GM23338 (cell line): Measurements from ENCODE around the gene MOSPD2. TPM values are rescaled to one million over a fixed set of nuclear protein-coding genes. Genes with fewer than 3 reads are reported as not detected.

Source experiments
- ATAC-seq: fragments of 200-7000 bp; cut with Tn5 transposase; 3 replicates; pipeline ENCODE4 v1.9.1; 2020
- DNase-seq: peaks from one replicate; pipeline ENCODE4 v3.0.0-alpha.2; 2015; ENCODE audit warnings: low spot score
- H2AFZ ChIP-seq: fragments of 200-600 bp; sonication (generic); 2 replicates; pipeline ENCODE4 v1.8.0; 2016; ENCODE audit warnings: antibody characterized with exemption, mild to moderate bottlenecking, moderate library complexity
- H3F3A ChIP-seq: fragments of 200-600 bp; sonication (generic); replicated peaks from 2 replicates; pipeline ENCODE4 v1.8.0; 2017; ENCODE audit warnings: antibody characterized with exemption, mixed run types, low read depth
- H3K27ac ChIP-seq: fragments of 200-600 bp; sonication (generic); 2 replicates; pipeline ENCODE4 v1.6.1; 2016; ENCODE audit warnings: low read depth
- H3K27me3 ChIP-seq: fragments of 200-600 bp; sonication (generic); 2 replicates; pipeline ENCODE4 v1.8.0; 2016; ENCODE audit warnings: mild to moderate bottlenecking, mixed run types, moderate library complexity; ENCODE audit not compliant: insufficient read depth
- H3K36me3 ChIP-seq: fragments of 200-600 bp; sonication (generic); 2 replicates; pipeline ENCODE4 v1.8.0; 2016; ENCODE audit warnings: mild to moderate bottlenecking; ENCODE audit not compliant: insufficient read depth
- H3K4me1 ChIP-seq: fragments of 200-600 bp; sonication (generic); 2 replicates; pipeline ENCODE4 v1.8.0; 2016; ENCODE audit warnings: mild to moderate bottlenecking, moderate library complexity; ENCODE audit not compliant: insufficient read depth
- H3K4me2 ChIP-seq: fragments of 200-600 bp; sonication (generic); 2 replicates; pipeline ENCODE4 v1.7.1; 2017; ENCODE audit warnings: mixed run types
- H3K4me3 ChIP-seq: fragments of 200-600 bp; sonication (generic); 2 replicates; pipeline ENCODE4 v1.6.1; 2016; ENCODE audit warnings: mixed run types
- H3K79me2 ChIP-seq: fragments of 200-600 bp; sonication (generic); replicated peaks from 2 replicates; pipeline ENCODE4 v1.8.0; 2017; ENCODE audit warnings: mild to moderate bottlenecking; ENCODE audit not compliant: insufficient read depth
- H3K9me2 ChIP-seq: fragments of 200-600 bp; sonication (generic); 2 replicates; pipeline ENCODE4 v1.8.0; 2017; ENCODE audit not compliant: insufficient read depth
- H4K20me1 ChIP-seq: fragments of 200-600 bp; sonication (generic); replicated peaks from 2 replicates; pipeline ENCODE4 v1.8.0; 2017; ENCODE audit warnings: mild to moderate bottlenecking; ENCODE audit not compliant: insufficient read depth
- H3K27ac Mint-ChIP-seq: 2 replicates; pipeline ENCODE4 v1.8.0; 2020; ENCODE audit warnings: inconsistent platforms, mild to moderate bottlenecking, moderate library complexity, mixed read lengths
- H3K27me3 Mint-ChIP-seq: 3 replicates; pipeline ENCODE4 v1.8.0; 2022; ENCODE audit warnings: low read depth, mild to moderate bottlenecking, moderate library complexity, mixed read lengths, inconsistent platforms; ENCODE audit not compliant: insufficient read depth, poor library complexity
- H3K36me3 Mint-ChIP-seq: 3 replicates; pipeline ENCODE4 v1.8.0; 2021; ENCODE audit warnings: low read depth, mild to moderate bottlenecking, inconsistent platforms, moderate library complexity, mixed read lengths
- H3K4me1 Mint-ChIP-seq: 3 replicates; pipeline ENCODE4 v1.8.0; 2020; ENCODE audit warnings: mild to moderate bottlenecking, inconsistent platforms, mixed read lengths
- H3K4me3 Mint-ChIP-seq: 3 replicates; pipeline ENCODE4 v1.8.0; 2021; ENCODE audit warnings: moderate library complexity, mild to moderate bottlenecking, inconsistent platforms, mixed read lengths
- H3K9me3 Mint-ChIP-seq: 3 replicates; pipeline ENCODE4 v1.8.0; 2020; ENCODE audit warnings: moderate library complexity, mild to moderate bottlenecking, inconsistent platforms, mixed read lengths
- ETS1 ChIP-seq: IDR thresholded peaks from 2 replicates; pipeline ENCODE4 v1.6.1; 2016; ENCODE audit warnings: antibody characterized with exemption
- EZH2 ChIP-seq: fragments of 200-600 bp; sonication (generic); IDR thresholded peaks from one replicate; pipeline ENCODE4 v1.8.0; 2017; ENCODE audit warnings: antibody characterized with exemption, mild to moderate bottlenecking, low read depth; ENCODE audit not compliant: unreplicated experiment
- EZH2phosphoT487 ChIP-seq: fragments of 200-600 bp; sonication (generic); IDR thresholded peaks from one replicate; pipeline ENCODE4 v1.8.1; 2018; ENCODE audit warnings: antibody characterized with exemption; ENCODE audit not compliant: unreplicated experiment
- NANOG ChIP-seq: IDR thresholded peaks from 2 replicates; pipeline ENCODE4 v1.6.1; 2016; ENCODE audit warnings: antibody characterized with exemption, borderline replicate concordance
- POLR2AphosphoS5 ChIP-seq: IDR thresholded peaks from 2 replicates; pipeline ENCODE4 v1.6.1; 2016; ENCODE audit warnings: antibody characterized with exemption, low read depth
- STAT1 ChIP-seq: IDR thresholded peaks from one replicate; pipeline ENCODE4 v1.6.1; 2016; ENCODE audit warnings: antibody characterized with exemption; ENCODE audit not compliant: unreplicated experiment
- ZNF114 ChIP-seq: fragments of 250-450 bp; sonication (Bioruptor Pico); IDR thresholded peaks from 2 replicates; pipeline ENCODE4 v1.5.0; 2020; ENCODE audit warnings: mild to moderate bottlenecking, moderate library complexity
- ZNF331 ChIP-seq: fragments of 250-450 bp; sonication (Bioruptor Pico); IDR thresholded peaks from 2 replicates; pipeline ENCODE4 v1.5.0; 2020; ENCODE audit warnings: low read depth, mild to moderate bottlenecking, moderate library complexity
- polyA plus RNA-seq: library from polyadenylated mRNA; unstranded; fragments of >200 nt; fragmentation: Nextera tagmentation; extraction: Ambion mirVana; gene quantifications from 2 replicates; pipeline ENCODE4 v1.2.1, GENCODE V29; 2016
- total RNA-seq: library from RNA; depleted of rRNA; stranded (reverse); fragments of >200 nt; shearing (Covaris generic); gene quantifications from 2 replicates; pipeline ENCODE4 v1.2.3, GENCODE V29; 2014
- TF ChIP-seq, protein P1 (sequence below), 2 experiments: fragments of 200-600 bp in 1 of 2; sonication (generic) in 1 of 2; conservative IDR thresholded peaks; 2 replicates each; pipeline versions ENCODE4 v1.5.1 to v1.6.1; 2016 to 2017; ENCODE audit warnings: antibody characterized with exemption in 2 of 2, low read depth in 2 of 2, mild to moderate bottlenecking in 2 of 2, moderate library complexity in 1 of 2

Gene MOSPD2
- total and polyA plus RNA-seq, 2 experiments from 2014 or later, result 8.5 to 13.9 TPM

DNA sequence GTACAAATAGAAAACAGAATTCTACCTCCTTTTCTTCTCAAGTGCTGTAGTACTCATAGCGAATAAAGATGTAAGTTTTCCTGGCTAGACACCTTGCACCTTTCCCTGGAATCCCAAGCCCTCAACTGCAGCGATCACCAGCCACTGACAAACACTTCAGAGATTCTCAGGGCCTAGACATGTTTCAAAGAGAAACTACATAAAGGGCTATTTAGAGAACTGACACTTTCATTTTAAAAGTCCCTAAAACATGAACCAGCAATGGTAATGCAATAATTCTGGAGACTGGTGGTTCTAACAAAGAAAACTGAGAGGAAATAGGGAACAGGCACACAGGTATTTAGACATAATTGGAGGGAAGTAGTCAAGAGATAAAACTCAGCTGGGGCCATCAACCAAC is 36.1 kb upstream of the MOSPD2 start:
- Mint-ChIP-seq H3K36me3 (peaks cover 20% of the 10 kb centered on the region; the same call in 2 of the 3 replicates), H3K9me3 (no peaks in the 10 kb centered on the region)
- TF ChIP-seq ZNF331 (no peak), STAT1 (no peak), ETS1 (no peak), POLR2AphosphoS5 (no peak), EZH2phosphoT487 (no peak), NANOG (no peak), ZNF114 (CRISPR knock-in tag) (no peak), EZH2 (no peak)
- TF ChIP-seq, protein P1, sequence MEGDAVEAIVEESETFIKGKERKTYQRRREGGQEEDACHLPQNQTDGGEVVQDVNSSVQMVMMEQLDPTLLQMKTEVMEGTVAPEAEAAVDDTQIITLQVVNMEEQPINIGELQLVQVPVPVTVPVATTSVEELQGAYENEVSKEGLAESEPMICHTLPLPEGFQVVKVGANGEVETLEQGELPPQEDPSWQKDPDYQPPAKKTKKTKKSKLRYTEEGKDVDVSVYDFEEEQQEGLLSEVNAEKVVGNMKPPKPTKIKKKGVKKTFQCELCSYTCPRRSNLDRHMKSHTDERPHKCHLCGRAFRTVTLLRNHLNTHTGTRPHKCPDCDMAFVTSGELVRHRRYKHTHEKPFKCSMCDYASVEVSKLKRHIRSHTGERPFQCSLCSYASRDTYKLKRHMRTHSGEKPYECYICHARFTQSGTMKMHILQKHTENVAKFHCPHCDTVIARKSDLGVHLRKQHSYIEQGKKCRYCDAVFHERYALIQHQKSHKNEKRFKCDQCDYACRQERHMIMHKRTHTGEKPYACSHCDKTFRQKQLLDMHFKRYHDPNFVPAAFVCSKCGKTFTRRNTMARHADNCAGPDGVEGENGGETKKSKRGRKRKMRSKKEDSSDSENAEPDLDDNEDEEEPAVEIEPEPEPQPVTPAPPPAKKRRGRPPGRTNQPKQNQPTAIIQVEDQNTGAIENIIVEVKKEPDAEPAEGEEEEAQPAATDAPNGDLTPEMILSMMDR (conservative IDR thresholded peaks at IDR 0.05; ENCODE audit: low read depth in 2 of 2), result no peak

GRCh38 chrX:14843666-14844065 is 29.6 kb upstream of the MOSPD2 start:
- H3K4me3 ChIP-seq, result no peak overlapping the region
- peaks cover under 1% of the 10 kb centered on the region; the same call in 1 of the 3 replicates for H3K4me1 Mint-ChIP-seq
- H3F3A ChIP-seq, result no peaks in the 10 kb centered on the region
- no peaks in the 10 kb centered on the region for H3K36me3 ChIP-seq
- peaks cover under 1% of the 10 kb centered on the region for H3K27me3 Mint-ChIP-seq
- no peak overlapping the region for H3K27ac ChIP-seq
- DNase-seq (no peak), ATAC-seq (no peak)
- H3K36me3 Mint-ChIP-seq, result peaks cover 2% of the 10 kb centered on the region; the same call in 2 of the 3 replicates
- H4K20me1 ChIP-seq, result no peaks in the 10 kb centered on the region
- no peak overlapping the region for H2AFZ ChIP-seq
- no peaks in the 10 kb centered on the region for H3K79me2 ChIP-seq
- H3K4me1 ChIP-seq, result no peaks in the 10 kb centered on the region
- H3K27me3 ChIP-seq, result no peaks in the 10 kb centered on the region
- no peaks in the 10 kb centered on the region for H3K9me3 Mint-ChIP-seq
- no peak for TF ChIP-seq EZH2phosphoT487
- no peak for TF ChIP-seq ETS1
- TF ChIP-seq POLR2AphosphoS5, result no peak
- no peak overlapping the region for H3K4me2 ChIP-seq
- no peaks in the 10 kb centered on the region for H3K9me2 ChIP-seq
- H3K4me3 Mint-ChIP-seq, result no peak overlapping the region
- H3K27ac Mint-ChIP-seq, result no peak overlapping the region

More for the DNA sequence above, 36.1 kb upstream of the MOSPD2 start:
- Histone ChIP-seq H3K4me1 (no peaks in the 10 kb centered on the region), H3K4me2 (no peak overlapping the region), H4K20me1 (no peaks in the 10 kb centered on the region), H2AFZ (no peak overlapping the region), H3K9me2 (no peaks in the 10 kb centered on the region), H3F3A (no peaks in the 10 kb centered on the region), H3K4me3 (no peak overlapping the region), H3K27ac (no peak overlapping the region), H3K79me2 (no peaks in the 10 kb centered on the region), H3K36me3 (no peaks in the 10 kb centered on the region), H3K27me3 (no peaks in the 10 kb centered on the region)
- no peak overlapping the region for H3K4me3 Mint-ChIP-seq
- DNase-seq (no peak), ATAC-seq (no peak)
- H3K27ac Mint-ChIP-seq, result no peak overlapping the region
- peaks cover 6% of the 10 kb centered on the region; the same call in 1 of the 3 replicates for H3K4me1 Mint-ChIP-seq
- H3K27me3 Mint-ChIP-seq, result no peaks in the 10 kb centered on the region
